ENCODE measurements around the gene NDC80. TPM values are rescaled to one million over a fixed set of nuclear protein-coding genes. Genes with fewer than 3 reads are reported as not detected.
A peak's percentile ranks its signal among the peaks of the same experiment; 100 is the strongest.
"Not testable (repeated sequence)": the region's sequence is repeated elsewhere in the genome, so short reads cannot be mapped to it uniquely, and the experiment has no call there.

Gene NDC80

GRCh38 chr18:2656237-2656980 is 85.1 kb downstream of the NDC80 start:
- H3K27me3 ChIP-seq (ENCODE audit: control insufficient read depth, insufficient read depth, low read length) = no peaks in the 10 kb centered on the region
- peaks cover 3% of the 10 kb centered on the region for H3K36me3 ChIP-seq (ENCODE audit: insufficient read depth, low read length)
- H3K4me2 ChIP-seq (ENCODE audit: low read length) = peak overlapping the region; percentile 87
- H3K4me1 ChIP-seq (ENCODE audit: control insufficient read depth, insufficient read depth, low read length) = peaks cover 27% of the 10 kb centered on the region
- peak overlapping the region; percentile 91 for H3K9ac ChIP-seq (ENCODE audit: low read depth, low read length)
- no peaks in the 10 kb centered on the region for H3K9me3 ChIP-seq (replicated peaks; ENCODE audit: low read length)
- peak overlapping the region; percentile 90 for H3K4me3 ChIP-seq (ENCODE audit: low read length)

GRCh38 chr18:2656981-2657512 is 85.7 kb downstream of the NDC80 start:
- H3K36me3 ChIP-seq (ENCODE audit: insufficient read depth, low read length) = peaks cover 3% of the 10 kb centered on the region
- H3K9ac ChIP-seq (ENCODE audit: low read depth, low read length) = peak overlapping the region; percentile 91
- H3K4me1 ChIP-seq (ENCODE audit: control insufficient read depth, insufficient read depth, low read length) = peaks cover 27% of the 10 kb centered on the region
- peak overlapping the region; percentile 90 for H3K4me3 ChIP-seq (ENCODE audit: low read length)
- H3K9me3 ChIP-seq (replicated peaks; ENCODE audit: low read length) = no peaks in the 10 kb centered on the region
- H3K4me2 ChIP-seq (ENCODE audit: low read length) = peak overlapping the region; percentile 87
- no peaks in the 10 kb centered on the region for H3K27me3 ChIP-seq (ENCODE audit: control insufficient read depth, insufficient read depth, low read length)

GRCh38 chr18:2657788-2658458 is 86.6 kb downstream of the NDC80 start:
- H3K4me2 ChIP-seq (ENCODE audit: low read length) = peak overlapping the region; percentile 87
- peaks cover 27% of the 10 kb centered on the region for H3K4me1 ChIP-seq (ENCODE audit: control insufficient read depth, insufficient read depth, low read length)
- H3K9ac ChIP-seq (ENCODE audit: low read depth, low read length) = peak overlapping the region; percentile 91
- no peaks in the 10 kb centered on the region for H3K27me3 ChIP-seq (ENCODE audit: control insufficient read depth, insufficient read depth, low read length)
- peaks cover 3% of the 10 kb centered on the region for H3K36me3 ChIP-seq (ENCODE audit: insufficient read depth, low read length)
- no peaks in the 10 kb centered on the region for H3K9me3 ChIP-seq (replicated peaks; ENCODE audit: low read length)
- peak overlapping the region; percentile 90 for H3K4me3 ChIP-seq (ENCODE audit: low read length)

GRCh38 chr18:2660849-2661248 is 89.5 kb downstream of the NDC80 start:
- H3K4me2 ChIP-seq (ENCODE audit: low read length); H3K4me3 ChIP-seq (ENCODE audit: low read length); H3K9ac ChIP-seq (ENCODE audit: low read depth, low read length); H3K9me3 ChIP-seq (replicated peaks; ENCODE audit: low read length); H3K27me3 ChIP-seq (ENCODE audit: control insufficient read depth, insufficient read depth, low read length); H3K36me3 ChIP-seq (ENCODE audit: insufficient read depth, low read length): not testable (repeated sequence)
- H3K4me1 ChIP-seq (ENCODE audit: control insufficient read depth, insufficient read depth, low read length) = peaks cover 23% of the 10 kb centered on the region

GRCh38 chr18:2662288-2662687 is 90.9 kb downstream of the NDC80 start:
- H3K4me2 ChIP-seq (ENCODE audit: low read length); H3K4me3 ChIP-seq (ENCODE audit: low read length); H3K36me3 ChIP-seq (ENCODE audit: insufficient read depth, low read length); H3K9me3 ChIP-seq (replicated peaks; ENCODE audit: low read length); H3K27me3 ChIP-seq (ENCODE audit: control insufficient read depth, insufficient read depth, low read length); H3K9ac ChIP-seq (ENCODE audit: low read depth, low read length): not testable (repeated sequence)
- H3K4me1 ChIP-seq (ENCODE audit: control insufficient read depth, insufficient read depth, low read length) = peaks cover 21% of the 10 kb centered on the region

- H3K4me1 ChIP-seq (ENCODE audit: control insufficient read depth, insufficient read depth, low read length) = peaks cover 14% of the 10 kb centered on the region
- peaks cover 12% of the 10 kb centered on the region for H3K36me3 ChIP-seq (ENCODE audit: insufficient read depth, low read length)
- no peak overlapping the region for H3K4me3 ChIP-seq (ENCODE audit: low read length)
- H3K4me2 ChIP-seq (ENCODE audit: low read length) = no peak overlapping the region
- H3K27me3 ChIP-seq (ENCODE audit: control insufficient read depth, insufficient read depth, low read length) = no peaks in the 10 kb centered on the region
- no peak overlapping the region for H3K9ac ChIP-seq (ENCODE audit: low read depth, low read length)
- H3K9me3 ChIP-seq (replicated peaks; ENCODE audit: low read length) = no peaks in the 10 kb centered on the region
Measured at GRCh38 chr18:2662990-2663389, 91.6 kb downstream of the NDC80 start.

Small RNA genes lying within 50 kb of the gene (small RNA-seq; reads per million reads assigned to genes)
- gene RF00019 (not detected), gene RF01233 (not detected), gene RNU6-340P (0.42 reads per million)

Data from skeletal muscle satellite cell (primary cell).